GM12892 (cell line): Measurements from ENCODE around the gene NEB.

ENCODE experiments used
- POLR2A ChIP-seq: IDR thresholded peaks from 2 replicates; pipeline ENCODE4 v1.6.1; 2011; ENCODE audit warnings: low read depth, low read length, control low read depth
- POLR2AphosphoS5 ChIP-seq: IDR thresholded peaks from 2 replicates; pipeline ENCODE4 v1.6.1; 2011; ENCODE audit warnings: low read depth, low read length, control low read depth
- TAF1 ChIP-seq: IDR thresholded peaks from 2 replicates; pipeline ENCODE4 v1.6.1; 2011; ENCODE audit warnings: low read depth, mild to moderate bottlenecking, control low read depth, low read length, borderline replicate concordance

DNA sequence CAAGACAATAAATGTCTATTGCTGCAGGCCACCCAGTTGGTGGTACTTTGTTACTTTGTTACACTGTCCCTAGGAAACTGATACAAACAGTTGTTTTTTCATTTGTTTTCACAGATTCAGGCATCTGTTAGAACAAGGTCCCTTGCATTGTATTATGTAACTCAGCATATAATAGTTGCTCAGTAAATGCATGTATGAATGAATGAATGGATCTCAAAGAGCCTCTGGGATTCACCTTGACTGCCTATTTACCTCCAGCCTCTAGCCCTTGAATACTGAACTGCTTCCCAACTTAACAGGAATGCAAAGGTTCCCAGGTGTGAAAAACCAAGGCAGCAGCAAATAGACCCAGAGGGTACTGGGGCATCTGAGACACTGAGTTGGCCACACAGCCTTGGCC is 27.4 kb upstream of the NEB start:
- TF ChIP-seq POLR2A (no peak), POLR2AphosphoS5 (no peak), TAF1 (no peak)
